Measurements from ENCODE around the gene MMP7.

MMP7 gene

DNA sequence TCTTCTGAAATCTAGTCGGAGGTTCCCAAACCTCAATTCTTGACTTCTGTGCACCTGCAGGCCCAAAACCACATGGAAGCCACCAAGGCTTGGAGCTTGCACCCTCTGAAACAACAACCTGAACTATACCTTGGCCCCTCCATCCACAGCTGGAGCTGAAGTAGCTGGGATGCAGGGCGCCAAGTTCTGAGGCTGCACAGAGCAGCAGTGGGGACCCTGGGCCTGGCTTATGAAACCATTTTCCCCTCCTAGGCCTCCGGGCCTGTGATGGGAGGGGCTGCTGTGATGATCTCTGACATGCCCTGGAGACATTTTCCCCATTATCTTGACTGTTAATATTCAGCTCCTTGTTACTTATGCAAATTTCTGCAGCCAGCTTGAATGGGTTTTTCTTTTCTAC lies 38.3 kb upstream of the MMP7 start:
- WGBS (ENCODE audit: insufficient coverage) = 100% methylated on average over 1 of the region's 3 CpGs
- H3K27ac ChIP-seq (ENCODE audit: insufficient read depth in 1 of 2, low read depth in 1 of 2, low read length in 2 of 2, poor library complexity in 1 of 2, severe bottlenecking in 2 of 2) = no peak overlapping the region
- H3K4me1 ChIP-seq (ENCODE audit: control extremely low read depth in 1 of 4, control insufficient read depth in 4 of 4, insufficient read depth in 4 of 4, low read length in 3 of 4) = peaks cover under 1 to 5% (median 3%) of the 10 kb centered on the region in 4 experiments
- H3K9me3 ChIP-seq (ENCODE audit: control extremely low read depth in 1 of 5, control insufficient read depth in 4 of 5, insufficient read depth in 2 of 5, low read depth in 1 of 5, low read length in 4 of 5) = peaks cover 0 to 25% (median 5%) of the 10 kb centered on the region in 5 experiments
- POLR2A ChIA-PET = no interaction called here
- CTCF ChIA-PET = interaction anchor here (0.9 kb wide), 1 partner anchor 14 kb away, joined by 3 read pairs; no protein-coding TSS in a partner anchor
- no peak overlapping the region for H3K4me3 ChIP-seq (ENCODE audit: control insufficient read depth in 1 of 7, extremely low read depth in 1 of 7, insufficient read depth in 4 of 7, low read depth in 2 of 7, low read length in 6 of 7)
- no peak for DNase-seq
- peaks cover 0 to 2% (median 0%) of the 10 kb centered on the region in 4 experiments for H3K36me3 ChIP-seq (ENCODE audit: control insufficient read depth in 4 of 4, insufficient read depth in 4 of 4, low read length in 3 of 4)
- no peaks in the 10 kb centered on the region for H3K27me3 ChIP-seq (replicated peaks in 2 of 5; ENCODE audit: control insufficient read depth in 4 of 5, insufficient read depth in 5 of 5, low read length in 4 of 5)

DNA sequence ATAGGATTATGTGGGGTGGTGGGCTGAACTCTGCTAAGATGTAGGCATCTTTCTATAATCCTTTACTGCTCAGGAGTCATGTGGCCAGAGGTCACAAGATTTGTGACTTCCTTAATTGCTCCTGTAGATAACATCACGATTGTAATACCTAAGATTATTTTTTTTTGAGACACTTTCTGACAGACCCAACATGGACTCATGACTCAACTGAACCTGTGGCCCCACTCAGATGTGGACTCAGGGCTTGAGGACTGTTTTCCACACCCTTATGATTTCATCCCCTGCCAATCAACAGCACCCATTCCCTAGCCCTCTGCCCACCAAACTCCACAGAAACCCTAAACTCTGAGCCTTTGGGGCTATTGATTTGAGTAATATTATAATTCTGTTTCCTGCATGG lies 35.6 kb upstream of the MMP7 start:
- POLR2A ChIA-PET = no interaction called here
- Histone ChIP-seq H3K9me3 (ENCODE audit: control extremely low read depth in 1 of 5, control insufficient read depth in 4 of 5, insufficient read depth in 2 of 5, low read depth in 1 of 5, low read length in 4 of 5) (peaks cover 0 to 25% (median 5%) of the 10 kb centered on the region in 5 experiments), H3K4me1 (ENCODE audit: control extremely low read depth in 1 of 4, control insufficient read depth in 4 of 4, insufficient read depth in 4 of 4, low read length in 3 of 4) (peaks cover 17 to 24% (median 20%) of the 10 kb centered on the region in 4 experiments), H3K27ac (ENCODE audit: insufficient read depth in 1 of 2, low read depth in 1 of 2, low read length in 2 of 2, poor library complexity in 1 of 2, severe bottlenecking in 2 of 2) (no peak overlapping the region), H3K4me3 (ENCODE audit: control insufficient read depth in 1 of 7, extremely low read depth in 1 of 7, insufficient read depth in 4 of 7, low read depth in 2 of 7, low read length in 6 of 7) (no peak overlapping the region), H3K36me3 (ENCODE audit: control insufficient read depth in 4 of 4, insufficient read depth in 4 of 4, low read length in 3 of 4) (peaks cover 0 to 2% (median 0%) of the 10 kb centered on the region in 4 experiments), H3K27me3 (replicated peaks in 2 of 5; ENCODE audit: control insufficient read depth in 4 of 5, insufficient read depth in 5 of 5, low read length in 4 of 5) (no peaks in the 10 kb centered on the region)
- 29% methylated on average over 1 of the region's 1 CpG for WGBS (ENCODE audit: insufficient coverage)
- CTCF ChIA-PET = no interaction called here
- DNase-seq = peak in 1 of 3 donors; percentile 32

DNA sequence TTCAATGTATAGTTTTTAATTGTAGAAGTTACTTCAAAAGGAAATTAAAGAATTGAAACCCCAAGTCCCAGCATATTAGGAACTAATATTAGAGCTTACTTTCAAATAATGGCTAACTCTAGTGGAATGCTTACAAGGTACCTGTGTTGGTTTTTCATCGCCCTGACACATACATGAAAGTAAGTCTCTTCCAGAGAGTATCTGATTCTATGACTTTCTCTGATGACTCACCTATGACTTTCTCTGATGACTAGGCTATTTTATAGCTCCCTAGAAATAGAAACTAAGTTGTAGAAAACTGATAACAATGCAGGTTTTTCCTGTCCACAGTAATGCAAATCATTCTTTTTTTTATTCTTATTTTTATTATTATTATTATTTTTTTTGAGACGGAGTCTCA lies 33.6 kb upstream of the MMP7 start:
- Histone ChIP-seq H3K36me3 (ENCODE audit: control insufficient read depth in 4 of 4, insufficient read depth in 4 of 4, low read length in 3 of 4) (peaks cover 0 to 2% (median 0%) of the 10 kb centered on the region in 4 experiments), H3K9me3 (ENCODE audit: control extremely low read depth in 1 of 5, control insufficient read depth in 4 of 5, insufficient read depth in 2 of 5, low read depth in 1 of 5, low read length in 4 of 5) (peaks cover 0 to 24% (median 5%) of the 10 kb centered on the region in 5 experiments), H3K4me1 (ENCODE audit: control extremely low read depth in 1 of 4, control insufficient read depth in 4 of 4, insufficient read depth in 4 of 4, low read length in 3 of 4) (peaks cover 26 to 43% (median 35%) of the 10 kb centered on the region in 4 experiments), H3K27ac (ENCODE audit: insufficient read depth in 1 of 2, low read depth in 1 of 2, low read length in 2 of 2, poor library complexity in 1 of 2, severe bottlenecking in 2 of 2) (peak overlapping the region; percentile 7 to 43), H3K4me3 (ENCODE audit: control insufficient read depth in 1 of 7, extremely low read depth in 1 of 7, insufficient read depth in 4 of 7, low read depth in 2 of 7, low read length in 6 of 7) (no peak overlapping the region), H3K27me3 (replicated peaks in 2 of 5; ENCODE audit: control insufficient read depth in 4 of 5, insufficient read depth in 5 of 5, low read length in 4 of 5) (no peaks in the 10 kb centered on the region)
- peak; percentile 73 to 95 (median 92) for DNase-seq
- 100% methylated on average over 1 of the region's 2 CpGs for WGBS (ENCODE audit: insufficient coverage)
- ChIA-PET POLR2A (no interaction called here), CTCF (interaction anchor here (0.8 kb wide), 1 partner anchor 17 kb away, joined by 3 read pairs; no protein-coding TSS in a partner anchor)

DNA sequence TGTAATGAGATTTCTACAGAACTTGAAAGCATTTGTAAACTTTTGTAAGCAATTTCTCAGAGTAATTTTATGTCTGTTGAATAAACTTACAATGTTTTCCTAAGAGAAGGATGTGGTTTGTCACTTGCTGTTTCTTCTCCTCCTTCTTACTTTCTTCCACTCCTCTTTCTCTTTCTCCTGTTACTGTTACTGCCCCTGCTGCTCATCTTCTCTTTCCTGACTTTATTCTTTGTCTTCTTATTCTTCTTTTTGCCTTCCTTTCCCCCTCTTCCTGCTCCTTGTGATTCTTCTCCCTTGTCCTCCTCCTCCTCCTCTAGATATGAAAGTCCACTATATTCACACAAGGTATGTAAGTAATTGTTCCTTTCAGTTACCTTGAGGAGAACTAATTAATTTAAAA lies 31.1 kb upstream of the MMP7 start:
- peak overlapping the region in 2 of 7 experiments; percentile 6 to 14 for H3K4me3 ChIP-seq (ENCODE audit: control insufficient read depth in 1 of 7, extremely low read depth in 1 of 7, insufficient read depth in 4 of 7, low read depth in 2 of 7, low read length in 6 of 7)
- peaks cover 0 to 21% (median 5%) of the 10 kb centered on the region in 5 experiments for H3K9me3 ChIP-seq (ENCODE audit: control extremely low read depth in 1 of 5, control insufficient read depth in 4 of 5, insufficient read depth in 2 of 5, low read depth in 1 of 5, low read length in 4 of 5)
- H3K4me1 ChIP-seq (ENCODE audit: control extremely low read depth in 1 of 4, control insufficient read depth in 4 of 4, insufficient read depth in 4 of 4, low read length in 3 of 4) = peaks cover 26 to 44% (median 35%) of the 10 kb centered on the region in 4 experiments
- peak overlapping the region in 1 of 2 experiments; percentile 67 for H3K27ac ChIP-seq (ENCODE audit: insufficient read depth in 1 of 2, low read depth in 1 of 2, low read length in 2 of 2, poor library complexity in 1 of 2, severe bottlenecking in 2 of 2)
- ChIA-PET POLR2A (no interaction called here), CTCF (no interaction called here)
- no peaks in the 10 kb centered on the region for H3K27me3 ChIP-seq (replicated peaks in 2 of 5; ENCODE audit: control insufficient read depth in 4 of 5, insufficient read depth in 5 of 5, low read length in 4 of 5)
- H3K36me3 ChIP-seq (ENCODE audit: control insufficient read depth in 4 of 4, insufficient read depth in 4 of 4, low read length in 3 of 4) = no peaks in the 10 kb centered on the region
- no peak for DNase-seq

DNA sequence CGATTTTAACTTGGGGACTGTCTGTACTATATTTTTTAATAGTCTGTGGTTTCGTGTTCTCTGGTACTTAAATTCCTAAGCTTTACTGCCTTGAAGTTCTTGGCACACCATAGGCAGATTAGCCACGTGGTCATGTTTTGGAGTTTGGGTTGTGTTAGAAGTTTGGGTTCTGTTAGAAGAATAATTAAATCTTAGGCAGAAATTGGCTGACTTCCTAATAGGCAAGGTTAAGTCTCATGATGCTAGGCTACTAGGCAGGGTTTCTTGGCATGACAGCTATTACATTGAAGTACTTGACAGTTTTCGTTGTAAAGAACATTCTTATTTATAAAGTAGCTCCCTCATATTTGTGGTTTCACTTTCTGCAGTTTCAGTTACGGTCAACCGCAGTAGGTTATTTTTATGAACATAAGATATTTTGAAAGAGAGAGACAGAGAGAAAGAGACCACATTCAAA lies 30.0 kb upstream of the MMP7 start:
- POLR2A ChIA-PET = no interaction called here
- Histone ChIP-seq H3K36me3 (ENCODE audit: control insufficient read depth in 4 of 4, insufficient read depth in 4 of 4, low read length in 3 of 4) (no peaks in the 10 kb centered on the region), H3K4me1 (ENCODE audit: control extremely low read depth in 1 of 4, control insufficient read depth in 4 of 4, insufficient read depth in 4 of 4, low read length in 3 of 4) (peaks cover 26 to 44% (median 35%) of the 10 kb centered on the region in 4 experiments), H3K27ac (ENCODE audit: insufficient read depth in 1 of 2, low read depth in 1 of 2, low read length in 2 of 2, poor library complexity in 1 of 2, severe bottlenecking in 2 of 2) (peak overlapping the region; percentile 30 to 67), H3K9me3 (ENCODE audit: control extremely low read depth in 1 of 5, control insufficient read depth in 4 of 5, insufficient read depth in 2 of 5, low read depth in 1 of 5, low read length in 4 of 5) (peaks cover 0 to 13% (median 5%) of the 10 kb centered on the region in 5 experiments), H3K4me3 (ENCODE audit: control insufficient read depth in 1 of 7, extremely low read depth in 1 of 7, insufficient read depth in 4 of 7, low read depth in 2 of 7, low read length in 6 of 7) (peak overlapping the region in 5 of 7 experiments; percentile 6 to 72 (median 45)), H3K27me3 (replicated peaks in 2 of 5; ENCODE audit: control insufficient read depth in 4 of 5, insufficient read depth in 5 of 5, low read length in 4 of 5) (no peaks in the 10 kb centered on the region)
- CTCF ChIA-PET = interaction anchor here (2.2 kb wide), 1 partner anchor 17 kb away, joined by 7 read pairs; no protein-coding TSS in a partner anchor
- WGBS (ENCODE audit: insufficient coverage) = 0% methylated on average over 1 of the region's 6 CpGs
- DNase-seq = peak; percentile 64 to 93 (median 90)

DNA sequence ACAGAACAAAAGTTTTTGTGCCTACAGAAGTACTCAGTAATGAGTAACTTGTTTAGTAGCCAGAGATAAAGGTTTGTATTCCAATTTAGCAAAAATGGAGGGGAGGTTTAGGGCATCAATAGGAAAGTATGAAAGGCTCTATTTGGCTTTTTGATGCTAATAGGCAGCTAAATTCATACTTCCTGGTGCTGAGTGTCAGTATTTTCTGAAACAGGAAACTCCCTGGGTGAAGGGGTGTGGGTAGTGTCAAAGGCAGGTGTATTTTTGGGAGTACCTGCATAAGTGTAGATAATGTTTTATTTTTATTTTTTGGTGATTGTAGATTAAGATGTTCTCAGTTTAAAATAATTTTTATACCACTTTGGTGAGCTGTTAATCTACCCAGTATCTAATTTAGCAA lies 29.3 kb upstream of the MMP7 start:
- DNase-seq = peak in 1 of 3 donors; percentile 36
- Histone ChIP-seq H3K27me3 (replicated peaks in 2 of 5; ENCODE audit: control insufficient read depth in 4 of 5, insufficient read depth in 5 of 5, low read length in 4 of 5) (no peaks in the 10 kb centered on the region), H3K27ac (ENCODE audit: insufficient read depth in 1 of 2, low read depth in 1 of 2, low read length in 2 of 2, poor library complexity in 1 of 2, severe bottlenecking in 2 of 2) (peak overlapping the region in 1 of 2 experiments; percentile 65), H3K36me3 (ENCODE audit: control insufficient read depth in 4 of 4, insufficient read depth in 4 of 4, low read length in 3 of 4) (no peaks in the 10 kb centered on the region), H3K9me3 (ENCODE audit: control extremely low read depth in 1 of 5, control insufficient read depth in 4 of 5, insufficient read depth in 2 of 5, low read depth in 1 of 5, low read length in 4 of 5) (peaks cover 0 to 13% (median 5%) of the 10 kb centered on the region in 5 experiments), H3K4me1 (ENCODE audit: control extremely low read depth in 1 of 4, control insufficient read depth in 4 of 4, insufficient read depth in 4 of 4, low read length in 3 of 4) (peaks cover 26 to 44% (median 35%) of the 10 kb centered on the region in 4 experiments), H3K4me3 (ENCODE audit: control insufficient read depth in 1 of 7, extremely low read depth in 1 of 7, insufficient read depth in 4 of 7, low read depth in 2 of 7, low read length in 6 of 7) (no peak overlapping the region)
- ChIA-PET POLR2A (no interaction called here), CTCF (interaction anchor here (1.0 to 2.2 kb wide), 2 partner anchors 9 to 17 kb away, joined by 3 to 7 read pairs; no protein-coding TSS in a partner anchor)

DNA sequence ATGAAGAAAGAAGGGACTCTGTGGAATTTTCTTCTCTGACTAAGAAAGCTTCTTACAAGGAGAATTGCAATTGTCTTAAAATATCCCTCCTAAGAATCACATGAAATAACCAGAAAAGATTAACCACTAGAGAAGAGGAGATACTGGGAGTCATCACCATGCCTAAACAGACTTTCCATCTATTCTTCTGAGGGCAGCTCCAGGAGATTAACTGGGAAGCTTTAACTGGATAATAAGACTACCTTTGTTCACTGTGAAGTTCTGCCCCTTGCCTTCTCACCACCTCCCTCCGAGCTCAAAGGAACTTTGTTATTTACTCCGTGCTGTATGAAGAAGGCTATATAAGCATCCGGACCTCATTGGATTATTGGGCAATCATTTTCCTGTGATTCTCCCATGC lies 24.5 kb upstream of the MMP7 start:
- ChIA-PET POLR2A (no interaction called here), CTCF (interaction anchor here (0.8 to 1.9 kb wide), 4 partner anchors 11 to 176 kb away, joined by 3 to 10 read pairs (median 4); no protein-coding TSS in a partner anchor)
- H3K4me1 ChIP-seq (ENCODE audit: control extremely low read depth in 1 of 4, control insufficient read depth in 4 of 4, insufficient read depth in 4 of 4, low read length in 3 of 4) = peaks cover 5 to 10% (median 8%) of the 10 kb centered on the region in 4 experiments
- WGBS (ENCODE audit: insufficient coverage) = 100% methylated on average over 2 of the region's 3 CpGs
- H3K36me3 ChIP-seq (ENCODE audit: control insufficient read depth in 4 of 4, insufficient read depth in 4 of 4, low read length in 3 of 4) = no peaks in the 10 kb centered on the region
- no peak overlapping the region for H3K4me3 ChIP-seq (ENCODE audit: control insufficient read depth in 1 of 7, extremely low read depth in 1 of 7, insufficient read depth in 4 of 7, low read depth in 2 of 7, low read length in 6 of 7)
- peaks cover 0 to 13% (median 5%) of the 10 kb centered on the region in 5 experiments for H3K9me3 ChIP-seq (ENCODE audit: control extremely low read depth in 1 of 5, control insufficient read depth in 4 of 5, insufficient read depth in 2 of 5, low read depth in 1 of 5, low read length in 4 of 5)
- DNase-seq = no peak
- H3K27ac ChIP-seq (ENCODE audit: insufficient read depth in 1 of 2, low read depth in 1 of 2, low read length in 2 of 2, poor library complexity in 1 of 2, severe bottlenecking in 2 of 2) = no peak overlapping the region
- no peaks in the 10 kb centered on the region for H3K27me3 ChIP-seq (replicated peaks in 2 of 5; ENCODE audit: control insufficient read depth in 4 of 5, insufficient read depth in 5 of 5, low read length in 4 of 5)

Data from common myeloid progenitor, CD34-positive (primary cell).